Posterior cingulate gyrus (tissue), 11 donors: ENCODE data around the gene CYB561A3.

Experiments
- DNase-seq, 10 donors: peaks; one replicate each; pipeline versions ENCODE4 v3.0.0 to v3.0.0-alpha.2; 2020 to 2021; ENCODE audit warnings: mixed read lengths in 3 of 10
- intact Hi-C: fragments of 100-400 bp; cut with DNase I; formaldehyde crosslinking; loops from one replicate; pipeline ENCODE4 v1.15.1; 2023

Gene CYB561A3

GRCh38 chr11:61345954-61346843 is 15.5 kb downstream of the CYB561A3 start:
- intact Hi-C loops: no loop called here
- no peak for DNase-seq

- intact Hi-C loops: no loop called here
- peak in 2 of 10 donors; percentile 11 to 90 for DNase-seq
These were observed 16.5 kb downstream of the CYB561A3 start for GRCh38 chr11:61345170-61345610.

GRCh38 chr11:61343792-61344745 is 17.6 kb downstream of the CYB561A3 start:
- intact Hi-C loops: no loop called here
- DNase-seq: no peak

GRCh38 chr11:61342207-61342803 is 19.4 kb downstream of the CYB561A3 start:
- DNase-seq: no peak
- intact Hi-C loops: no loop called here

GRCh38 chr11:61341706-61342105 is 20.0 kb downstream of the CYB561A3 start:
- intact Hi-C loops: no loop called here
- DNase-seq: no peak

- intact Hi-C loops: no loop called here
- DNase-seq: no peak
These were observed 20.7 kb downstream of the CYB561A3 start for GRCh38 chr11:61340979-61341378.

- intact Hi-C loops: loop anchor here (10.0 kb wide), 1 partner anchor 95 kb away; the partner anchor contains the start of gene SDHAF2
- DNase-seq: no peak
These were observed 22.2 kb downstream of the CYB561A3 start for GRCh38 chr11:61339490-61339878.

GRCh38 chr11:61338783-61339489 is 22.7 kb downstream of the CYB561A3 start:
- DNase-seq: no peak
- intact Hi-C loops: loop anchor here (10.0 kb wide), 1 partner anchor 96 kb away; the partner anchor contains the start of gene SDHAF2

- no peak for DNase-seq
- intact Hi-C loops: loop anchor here (10.0 kb wide), 1 partner anchor 97 kb away; the partner anchor contains the start of gene SDHAF2
These were observed 23.8 kb downstream of the CYB561A3 start for GRCh38 chr11:61337706-61338470.

- DNase-seq: peak; percentile 42 to 96 (median 66)
- intact Hi-C loops: loop anchor here (1.0 to 10.0 kb wide), 2 partner anchors 49 to 98 kb away; partner anchors contain the start of gene SDHAF2
These were observed 25.3 kb downstream of the CYB561A3 start for GRCh38 chr11:61336171-61336935.

GRCh38 chr11:61335355-61335710 is 26.3 kb downstream of the CYB561A3 start:
- intact Hi-C loops: loop anchor here (10.0 kb wide), 1 partner anchor 99 kb away; the partner anchor contains the start of gene SDHAF2
- no peak for DNase-seq

- DNase-seq: peak in 1 of 10 donors; percentile 68
- intact Hi-C loops: loop anchor here (10.0 kb wide), 1 partner anchor 100 kb away; the partner anchor contains the start of gene SDHAF2
These were observed 27.0 kb downstream of the CYB561A3 start for GRCh38 chr11:61334434-61335354.

GRCh38 chr11:61333550-61334433 is 27.9 kb downstream of the CYB561A3 start:
- intact Hi-C loops: loop anchor here (1.0 to 10.0 kb wide), 2 partner anchors 28 to 101 kb away; partner anchors contain the start of genes CYB561A3 and SDHAF2
- no peak for DNase-seq

GRCh38 chr11:61332797-61333549 is 28.7 kb downstream of the CYB561A3 start, which contains the start of the genes DDB1 and TKFC:
DDB1 (minus strand) TSS chr11:61333105; CDS start chr11:61332968, 137 bp downstream.
TKFC (plus strand) TSS chr11:61333228; CDS start chr11:61334729, 1,501 bp downstream.
- intact Hi-C loops: loop anchor here (1.0 to 10.0 kb wide), 2 partner anchors 28 to 102 kb away; partner anchors contain the start of genes CYB561A3 and SDHAF2
- DNase-seq: peak; percentile 93 to 100 (median 96)
